Measurements from ENCODE around the gene NAA60. TPM values are rescaled to one million over a fixed set of nuclear protein-coding genes. Genes with fewer than 3 reads are reported as not detected.

Gene NAA60
- total RNA-seq = 35.4 and 38.3 TPM in 2 replicates

DNA sequence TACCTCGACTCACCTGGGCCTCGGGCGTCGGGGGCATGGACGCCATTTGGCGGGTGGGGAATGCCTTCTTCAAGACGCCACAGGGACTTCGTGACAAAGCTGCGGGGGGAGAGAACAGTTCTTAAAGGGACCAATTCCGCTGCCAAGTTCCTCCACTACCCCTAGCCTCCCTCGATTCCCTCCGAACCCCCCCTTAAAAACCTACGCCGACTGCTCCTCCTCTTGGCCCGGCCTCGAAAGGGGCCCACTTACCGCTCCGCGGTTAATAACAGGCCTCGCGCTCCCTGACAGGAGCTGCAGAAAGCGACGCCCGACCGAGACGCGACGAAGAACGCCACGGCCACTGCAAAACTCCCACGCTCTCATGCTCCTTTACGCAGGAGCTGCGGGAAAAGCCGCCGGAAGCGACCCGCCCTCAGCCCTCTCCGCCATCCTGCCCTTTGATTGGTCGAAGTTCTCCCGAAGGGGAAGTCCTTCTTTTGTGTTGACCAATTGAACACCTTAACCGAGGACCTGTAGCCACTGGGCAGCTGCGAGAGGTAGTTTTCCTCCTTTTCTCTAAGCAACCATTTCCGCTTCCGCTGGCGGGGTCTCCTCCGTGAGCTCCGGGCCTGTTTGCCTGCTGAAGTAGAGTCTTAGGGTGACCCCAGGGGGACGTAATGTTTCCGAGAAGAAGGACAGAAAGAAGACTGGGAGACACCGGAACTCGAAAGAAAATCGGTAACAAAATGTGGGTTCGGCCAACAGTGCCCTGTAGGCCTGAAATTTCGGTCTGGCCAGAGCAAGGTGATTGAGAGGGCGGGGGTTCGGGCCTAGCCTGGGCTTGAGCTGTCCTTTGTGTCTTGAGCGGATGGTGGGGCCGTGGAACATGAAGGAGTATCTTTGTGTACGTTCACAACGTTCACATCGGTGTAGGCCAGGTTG is at the start of gene NAA60, which contains the start of gene ZNF597:
TSS of gene NAA60 (plus strand) at position 573 of the 924 bp plus-strand sequence. CDS start 32,548 bp downstream, outside the sequence.
TSS of gene ZNF597 (minus strand) at position 397 of the 924 bp plus-strand sequence. CDS start at position 46, 351 bp downstream.
- Mint-ChIP-seq H3K9me3 (peaks cover 32% of the 10 kb centered on the region), H3K36me3 (ENCODE audit: low read depth) (peaks cover 36% of the 10 kb centered on the region), H3K27me3 (ENCODE audit: insufficient read depth) (no peaks in the 10 kb centered on the region), H3K4me3 (peak within 1 kb of the TSS; percentile 99), H3K4me1 (ENCODE audit: low read depth) (peaks cover 15% of the 10 kb centered on the region), H3K27ac (peak within 1 kb of the TSS; percentile 98)
- DNase-seq (ENCODE audit: low spot score) = peak; percentile 79
- intact Hi-C loops (cut with micrococcal nuclease) = loop anchor here (1.0 to 5.0 kb wide), 6 partner anchors 14 to 208 kb away; partner anchors contain the start of genes TIGD7, ZNF174, ZNF200 and ZNF263

DNA sequence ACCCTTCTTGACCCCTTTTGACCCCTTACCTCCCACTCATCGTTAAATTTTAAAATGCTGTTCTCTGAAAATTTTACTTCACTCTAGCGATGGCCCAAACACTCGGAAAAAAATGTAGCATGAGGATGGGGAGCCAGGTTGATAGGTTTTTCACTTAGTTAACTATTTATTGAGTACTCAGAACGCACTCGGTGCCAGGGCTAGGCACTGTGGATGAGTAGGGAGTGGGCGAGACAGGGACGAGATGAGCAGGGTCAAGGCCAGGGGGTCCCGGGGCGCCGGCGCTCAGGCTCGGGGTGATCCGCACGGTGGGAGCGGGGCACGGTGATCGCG is 43.1 kb upstream of the NAA60 start:
- peaks cover 48% of the 10 kb centered on the region for H3K9me3 Mint-ChIP-seq
- peak overlapping the region; percentile 80 for H3K27ac Mint-ChIP-seq
- H3K4me1 Mint-ChIP-seq (ENCODE audit: low read depth) = peaks cover 7% of the 10 kb centered on the region
- no peak for DNase-seq (ENCODE audit: low spot score)
- H3K27me3 Mint-ChIP-seq (ENCODE audit: insufficient read depth) = no peaks in the 10 kb centered on the region
- intact Hi-C loops (cut with micrococcal nuclease) = loop anchor here (2.0 to 10.0 kb wide), 3 partner anchors 36 to 866 kb away; partner anchors contain the start of genes CEMP1, OR1F1 and PDPK1
- H3K4me3 Mint-ChIP-seq = peak overlapping the region; percentile 96
- H3K36me3 Mint-ChIP-seq (ENCODE audit: low read depth) = peaks cover 64% of the 10 kb centered on the region

DNA sequence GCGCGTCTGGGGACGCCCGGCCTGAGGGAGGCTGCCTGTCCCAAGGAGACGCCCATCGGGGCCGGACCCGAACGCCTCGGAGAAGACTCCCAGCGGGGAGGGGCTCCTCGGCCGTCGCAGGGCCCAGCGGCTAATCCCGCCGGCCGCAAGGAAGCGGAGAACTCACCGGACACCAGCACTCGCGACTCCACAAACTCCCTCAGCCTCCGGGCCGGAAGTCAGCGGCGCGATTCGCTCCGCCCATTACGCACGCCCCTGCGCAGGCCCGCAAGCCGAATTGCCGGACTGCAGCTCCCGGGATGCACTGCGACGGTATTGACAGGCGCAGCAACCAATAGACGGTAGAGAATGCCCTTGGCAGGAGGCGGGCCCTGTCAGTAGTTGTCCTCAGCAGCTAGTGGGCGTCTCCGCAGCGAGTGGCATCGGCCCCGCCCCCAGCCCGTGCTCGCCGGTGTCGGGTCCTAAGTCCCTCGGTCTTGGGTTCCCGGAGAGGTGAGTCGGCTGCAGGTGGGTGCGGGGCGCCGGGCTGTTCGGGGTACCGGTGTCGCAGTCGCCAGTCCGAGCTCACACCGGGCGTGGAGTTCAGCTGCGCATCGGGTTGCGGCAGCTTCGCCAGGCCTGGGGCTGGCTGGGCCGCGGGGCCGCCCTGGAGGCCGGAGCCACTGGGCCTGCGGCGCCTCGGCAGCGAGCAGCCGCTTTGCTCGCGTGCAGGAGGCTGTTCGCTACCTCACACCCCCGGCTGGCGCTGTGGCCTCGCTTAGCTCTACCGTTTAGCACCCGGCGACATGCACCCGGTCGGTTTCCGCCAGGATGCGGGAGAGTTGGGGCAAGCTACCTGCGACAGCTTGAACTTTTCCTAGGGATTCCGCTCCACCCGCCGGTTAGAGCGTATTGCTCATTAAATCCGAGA is 42.4 kb upstream of the NAA60 start, which contains the start of the genes ZNF174 and ZSCAN32:
TSS of gene ZNF174 (plus strand) at position 437 of the 910 bp plus-strand sequence. CDS start 790 bp downstream, outside the sequence.
TSS of gene ZSCAN32 (minus strand) at position 226 of the 910 bp plus-strand sequence. CDS start 3,447 bp downstream, outside the sequence.
- intact Hi-C loops (cut with micrococcal nuclease) = loop anchor here (1.0 to 10.0 kb wide), 10 partner anchors 36 to 866 kb away; partner anchors contain the start of genes CEMP1, NAA60, OR1F1 and PDPK1
- peaks cover 7% of the 10 kb centered on the region for H3K4me1 Mint-ChIP-seq (ENCODE audit: low read depth)
- peaks cover 62% of the 10 kb centered on the region for H3K36me3 Mint-ChIP-seq (ENCODE audit: low read depth)
- peak within 1 kb of the TSS; percentile 96 for H3K4me3 Mint-ChIP-seq
- no peaks in the 10 kb centered on the region for H3K27me3 Mint-ChIP-seq (ENCODE audit: insufficient read depth)
- H3K9me3 Mint-ChIP-seq = peaks cover 50% of the 10 kb centered on the region
- peak within 1 kb of the TSS; percentile 81 for H3K27ac Mint-ChIP-seq
- DNase-seq (ENCODE audit: low spot score) = peak; percentile 99

DNA sequence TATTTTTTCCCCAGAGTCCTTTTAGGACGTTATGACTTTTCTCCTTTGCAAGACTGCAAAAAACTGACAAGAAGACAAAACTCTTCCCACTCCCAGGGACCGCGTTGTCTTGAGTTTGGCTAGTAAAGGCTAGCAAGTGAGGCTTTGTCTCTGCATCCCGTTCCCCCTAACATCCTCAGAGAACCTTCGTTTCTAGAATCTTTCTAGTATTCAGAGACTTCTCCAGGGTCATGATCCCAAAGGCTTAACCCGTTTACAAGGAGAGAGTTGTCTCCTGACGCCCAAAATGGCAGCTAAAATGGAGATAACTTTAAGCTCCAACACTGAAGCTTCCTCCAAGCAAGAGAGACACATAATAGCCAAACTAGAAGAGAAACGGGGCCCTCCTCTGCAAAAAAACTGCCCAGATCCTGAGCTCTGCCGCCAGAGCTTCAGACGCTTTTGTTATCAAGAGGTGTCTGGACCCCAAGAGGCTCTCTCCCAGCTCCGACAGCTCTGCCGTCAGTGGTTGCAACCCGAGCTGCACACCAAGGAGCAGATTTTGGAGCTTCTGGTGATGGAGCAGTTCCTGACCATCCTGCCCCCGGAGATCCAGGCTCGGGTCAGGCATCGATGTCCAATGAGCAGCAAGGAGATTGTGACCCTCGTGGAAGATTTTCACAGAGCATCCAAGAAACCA is 41.6 kb upstream of the NAA60 start:
- no peaks in the 10 kb centered on the region for H3K27me3 Mint-ChIP-seq (ENCODE audit: insufficient read depth)
- peaks cover 62% of the 10 kb centered on the region for H3K36me3 Mint-ChIP-seq (ENCODE audit: low read depth)
- no peak for DNase-seq (ENCODE audit: low spot score)
- peak overlapping the region; percentile 96 for H3K4me3 Mint-ChIP-seq
- H3K27ac Mint-ChIP-seq = peak overlapping the region; percentile 78
- peaks cover 7% of the 10 kb centered on the region for H3K4me1 Mint-ChIP-seq (ENCODE audit: low read depth)
- peaks cover 50% of the 10 kb centered on the region for H3K9me3 Mint-ChIP-seq
- intact Hi-C loops (cut with micrococcal nuclease) = loop anchor here (1.0 to 10.0 kb wide), 10 partner anchors 37 to 867 kb away; partner anchors contain the start of genes CEMP1, NAA60, OR1F1 and PDPK1

DNA sequence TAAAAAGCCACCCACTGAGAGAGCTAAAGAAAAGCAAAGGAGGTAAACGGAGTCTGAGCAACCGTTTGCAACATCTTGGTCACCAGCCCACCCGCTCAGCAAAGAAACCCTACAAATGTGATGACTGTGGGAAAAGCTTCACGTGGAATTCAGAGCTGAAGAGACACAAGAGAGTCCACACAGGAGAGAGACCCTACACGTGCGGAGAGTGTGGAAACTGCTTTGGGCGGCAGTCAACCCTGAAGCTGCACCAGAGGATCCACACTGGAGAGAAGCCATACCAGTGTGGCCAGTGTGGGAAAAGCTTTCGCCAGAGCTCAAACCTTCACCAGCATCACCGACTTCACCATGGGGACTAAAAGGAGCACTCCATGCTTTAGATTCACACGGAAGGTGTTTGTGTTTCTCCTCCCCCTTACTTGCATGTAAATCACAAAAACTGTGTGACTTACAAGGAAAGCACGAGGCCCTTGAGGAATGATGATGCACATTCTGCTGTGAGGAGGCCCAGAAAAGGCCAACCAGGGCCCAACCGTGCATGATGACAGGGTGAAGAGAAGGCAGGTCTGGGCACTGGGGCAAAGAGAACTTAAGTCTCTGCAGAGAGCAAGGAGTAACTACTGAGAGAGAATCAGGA is 34.8 kb upstream of the NAA60 start:
- H3K9me3 Mint-ChIP-seq = peaks cover 77% of the 10 kb centered on the region
- H3K4me3 Mint-ChIP-seq = no peak overlapping the region
- intact Hi-C loops (cut with micrococcal nuclease) = loop anchor here (10.0 kb wide), 2 partner anchors 224 to 874 kb away; partner anchors contain the start of genes CEMP1, OR1F1 and PDPK1
- no peak for DNase-seq (ENCODE audit: low spot score)
- no peak overlapping the region for H3K27ac Mint-ChIP-seq
- no peaks in the 10 kb centered on the region for H3K27me3 Mint-ChIP-seq (ENCODE audit: insufficient read depth)
- no peaks in the 10 kb centered on the region for H3K4me1 Mint-ChIP-seq (ENCODE audit: low read depth)
- H3K36me3 Mint-ChIP-seq (ENCODE audit: low read depth) = peaks cover 60% of the 10 kb centered on the region

DNA sequence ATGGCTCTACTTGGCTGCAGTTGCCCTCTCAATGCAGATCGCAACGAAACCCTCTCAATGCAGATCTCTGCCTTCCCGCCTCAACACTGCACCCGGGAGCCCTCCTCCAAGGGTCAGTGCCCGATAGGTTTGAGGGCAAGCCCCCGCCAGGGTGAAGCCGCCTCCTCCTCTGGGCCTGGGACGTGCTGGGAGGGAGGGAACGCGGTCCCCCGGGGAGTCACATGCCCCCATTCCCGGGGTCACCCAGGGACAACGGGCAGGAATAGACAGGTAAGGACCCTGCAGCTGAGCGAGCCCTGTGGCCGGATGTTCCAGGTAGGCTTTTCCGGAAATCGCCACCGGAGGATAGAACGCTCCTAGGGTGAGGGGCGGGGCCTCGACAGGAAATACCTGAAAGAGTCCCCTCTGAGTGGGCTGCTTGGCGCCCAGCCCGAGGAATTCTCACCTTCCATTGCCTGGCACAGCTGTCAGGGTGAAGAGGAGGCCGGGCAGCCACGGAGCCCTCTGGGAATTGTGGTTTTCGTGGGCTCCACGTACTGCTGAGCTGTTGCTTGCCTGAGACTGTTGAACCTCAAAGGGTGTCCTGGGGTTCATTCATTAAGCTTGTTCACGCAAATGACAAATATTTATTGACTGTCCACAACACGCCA is 29.6 kb upstream of the NAA60 start:
- Mint-ChIP-seq H3K4me3 (no peak overlapping the region), H3K36me3 (ENCODE audit: low read depth) (peaks cover 19% of the 10 kb centered on the region), H3K27ac (no peak overlapping the region), H3K9me3 (peaks cover 55% of the 10 kb centered on the region), H3K4me1 (ENCODE audit: low read depth) (no peaks in the 10 kb centered on the region), H3K27me3 (ENCODE audit: insufficient read depth) (no peaks in the 10 kb centered on the region)
- intact Hi-C loops (cut with micrococcal nuclease) = no loop called here
- DNase-seq (ENCODE audit: low spot score) = no peak

DNA sequence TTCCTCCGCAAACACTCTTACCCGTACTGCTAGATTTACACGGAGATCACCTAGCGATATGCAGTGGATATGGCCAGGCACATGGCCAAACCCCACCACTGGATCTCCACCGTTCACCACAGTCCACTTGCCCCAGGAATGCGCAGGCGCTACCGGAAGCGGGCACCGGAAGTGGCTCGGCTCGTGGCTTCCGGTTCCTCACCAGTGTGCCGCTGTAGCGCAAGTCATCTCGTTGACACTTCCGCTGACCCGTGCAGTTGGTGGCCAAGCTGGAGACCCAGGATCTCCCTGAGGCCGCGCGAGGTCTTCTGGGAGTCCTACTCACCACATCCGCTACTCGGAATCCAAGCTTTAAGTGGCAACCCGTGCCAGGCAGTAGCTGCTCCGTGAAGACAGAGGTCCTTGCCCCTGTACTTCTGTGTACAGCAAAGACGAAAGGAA is 11.7 kb upstream of the NAA60 start:
- Mint-ChIP-seq H3K4me3 (no peak overlapping the region), H3K4me1 (ENCODE audit: low read depth) (peaks cover 13% of the 10 kb centered on the region), H3K9me3 (peaks cover 30% of the 10 kb centered on the region), H3K27me3 (ENCODE audit: insufficient read depth) (peaks cover 2% of the 10 kb centered on the region), H3K36me3 (ENCODE audit: low read depth) (peaks cover 30% of the 10 kb centered on the region), H3K27ac (no peak overlapping the region)
- intact Hi-C loops (cut with micrococcal nuclease) = no loop called here
- no peak for DNase-seq (ENCODE audit: low spot score)

DNA sequence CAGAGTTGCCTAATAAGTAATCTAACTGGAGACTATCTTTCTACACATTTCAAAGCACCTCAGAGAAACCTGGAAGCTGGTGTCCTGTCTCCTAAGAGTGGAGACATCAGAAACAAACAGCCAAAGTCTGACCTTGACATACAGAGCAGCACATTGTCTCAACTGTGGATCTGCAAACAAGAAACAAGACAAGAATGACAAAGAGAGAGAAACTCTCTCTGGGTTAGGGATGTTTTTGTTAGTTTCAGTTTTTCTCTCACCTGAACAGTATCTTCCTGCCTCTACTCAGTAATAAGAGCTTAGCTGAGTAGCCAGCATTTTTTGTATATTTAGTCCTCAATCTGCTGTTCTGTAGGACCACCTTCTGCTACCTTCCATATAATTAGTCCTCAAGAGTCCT is 9.1 kb upstream of the NAA60 start:
- Mint-ChIP-seq H3K27me3 (ENCODE audit: insufficient read depth) (peaks cover 2% of the 10 kb centered on the region), H3K27ac (no peak overlapping the region), H3K9me3 (peaks cover 39% of the 10 kb centered on the region), H3K36me3 (ENCODE audit: low read depth) (peaks cover 43% of the 10 kb centered on the region), H3K4me3 (no peak overlapping the region), H3K4me1 (ENCODE audit: low read depth) (peaks cover 13% of the 10 kb centered on the region)
- no peak for DNase-seq (ENCODE audit: low spot score)
- intact Hi-C loops (cut with micrococcal nuclease) = no loop called here

DNA sequence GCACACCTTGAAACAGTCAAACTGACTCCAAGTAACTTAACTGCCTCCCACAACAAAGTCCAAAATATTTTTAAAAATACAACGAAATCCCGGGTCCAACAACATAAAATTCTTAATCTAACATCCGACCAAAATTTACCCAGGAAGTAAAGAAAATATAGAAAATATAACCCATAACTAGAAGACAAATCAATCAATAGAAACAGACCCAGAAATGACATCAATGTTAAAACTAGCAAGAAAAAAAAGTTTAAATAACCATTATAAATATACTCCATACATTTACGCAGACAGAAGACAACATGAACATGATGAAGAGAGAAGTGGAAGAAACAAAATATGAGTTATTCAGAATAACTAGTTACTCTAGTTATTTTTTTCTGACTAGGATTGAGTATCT is 3.8 kb upstream of the NAA60 start:
- H3K36me3 Mint-ChIP-seq (ENCODE audit: low read depth) = peaks cover 47% of the 10 kb centered on the region
- no peak overlapping the region for H3K4me3 Mint-ChIP-seq
- no peak for DNase-seq (ENCODE audit: low spot score)
- H3K4me1 Mint-ChIP-seq (ENCODE audit: low read depth) = peaks cover 14% of the 10 kb centered on the region
- peaks cover 38% of the 10 kb centered on the region for H3K9me3 Mint-ChIP-seq
- no peak overlapping the region for H3K27ac Mint-ChIP-seq
- H3K27me3 Mint-ChIP-seq (ENCODE audit: insufficient read depth) = no peaks in the 10 kb centered on the region
- intact Hi-C loops (cut with micrococcal nuclease) = loop anchor here (5.0 kb wide), 1 partner anchor 132 kb away; the partner anchor contains the start of genes TIGD7 and ZNF75A

DNA sequence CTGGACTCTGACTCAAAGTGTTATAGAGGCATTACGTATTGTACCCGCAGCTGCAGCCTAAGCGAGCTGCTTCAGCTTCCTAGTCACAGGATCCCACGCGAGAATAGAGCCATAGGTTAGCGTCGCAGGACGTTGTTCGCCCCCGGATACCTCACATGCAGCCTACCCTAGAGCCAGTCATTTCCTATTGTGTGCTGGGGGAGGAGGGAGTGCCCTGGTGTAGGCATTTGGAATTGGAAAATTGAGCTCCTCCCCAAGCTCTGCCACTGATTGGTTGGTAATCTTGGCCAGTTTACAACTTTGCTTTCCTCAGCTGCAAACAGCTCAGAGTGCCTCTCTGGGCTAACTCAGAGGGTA is 530 bp downstream of the NAA60 start:
- Mint-ChIP-seq H3K27ac (peak overlapping the region; percentile 98), H3K4me1 (ENCODE audit: low read depth) (peaks cover 15% of the 10 kb centered on the region), H3K27me3 (ENCODE audit: insufficient read depth) (no peaks in the 10 kb centered on the region), H3K9me3 (peaks cover 32% of the 10 kb centered on the region), H3K36me3 (ENCODE audit: low read depth) (peaks cover 42% of the 10 kb centered on the region), H3K4me3 (peak overlapping the region; percentile 99)
- no peak for DNase-seq (ENCODE audit: low spot score)
- intact Hi-C loops (cut with micrococcal nuclease) = loop anchor here (1.0 to 5.0 kb wide), 4 partner anchors 13 to 209 kb away; partner anchors contain the start of genes TIGD7, ZNF200 and ZNF75A

DNA sequence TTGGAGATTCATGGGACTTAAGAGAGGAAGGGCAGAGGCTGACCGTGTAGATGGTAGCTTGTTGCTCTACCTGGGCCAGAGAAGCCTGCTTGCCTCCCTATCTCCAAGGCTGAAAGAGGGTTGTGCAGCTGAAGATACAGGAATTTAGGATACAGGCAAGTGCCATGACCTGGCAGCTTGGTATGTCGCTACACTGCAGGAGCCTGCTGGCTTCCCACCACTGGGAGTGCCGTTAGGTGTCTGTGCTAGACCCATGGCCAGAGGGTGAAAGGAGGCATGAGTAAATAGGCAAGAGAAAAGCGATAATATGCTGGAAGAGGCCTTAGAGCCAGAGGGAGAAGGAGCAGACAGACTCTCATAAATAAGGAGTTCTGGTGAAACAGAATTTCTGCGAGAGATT is 10.6 kb downstream of the NAA60 start:
- H3K4me1 Mint-ChIP-seq (ENCODE audit: low read depth) = peaks cover 22% of the 10 kb centered on the region
- peaks cover 6% of the 10 kb centered on the region for H3K9me3 Mint-ChIP-seq
- peaks cover 11% of the 10 kb centered on the region for H3K36me3 Mint-ChIP-seq (ENCODE audit: low read depth)
- no peak for DNase-seq (ENCODE audit: low spot score)
- H3K4me3 Mint-ChIP-seq = no peak overlapping the region
- intact Hi-C loops (cut with micrococcal nuclease) = no loop called here
- no peaks in the 10 kb centered on the region for H3K27me3 Mint-ChIP-seq (ENCODE audit: insufficient read depth)
- no peak overlapping the region for H3K27ac Mint-ChIP-seq

Measured in activated T-helper 1 cell treated with anti-CD3 and anti-CD28 coated beads, Interleukin-12 subunit alpha, Interleukin-12 subunit beta, Interleukin-2, Interleukin-4 antibody, amounts not matched to agents 30 ng/mL and 10 ng/mL and 1 ng/mL, durations not matched to agents 14 hours and 24 hours and 36 hours (primary cell).